Epithelial cell of proximal tubule (primary cell): ENCODE results near the gene FLYWCH2. TPM values are rescaled to one million over a fixed set of nuclear protein-coding genes. Genes with fewer than 3 reads are reported as not detected.

ENCODE experiments used
- DNase-seq: peaks from one replicate; pipeline ENCODE4 v3.0.0-alpha.2; 2011; ENCODE audit warnings: low read depth
- H3K4me3 ChIP-seq: 2 replicates; pipeline ENCODE4 v1.5.1; 2011; ENCODE audit warnings: low read depth, mild to moderate bottlenecking, low read length
- total RNA-seq: library from RNA; depleted of rRNA; stranded (reverse); fragments of >200 nt; gene quantifications from 2 replicates; pipeline ENCODE4 v1.2.3, GENCODE V29; 2015
- TF ChIP-seq, protein P1 (sequence below): conservative IDR thresholded peaks from 2 replicates; pipeline ENCODE4 v1.5.1; 2012; ENCODE audit warnings: low read depth, mild to moderate bottlenecking, low read length

Gene FLYWCH2
- total RNA-seq, 1 donor from 2014 or later = 49.6 TPM

DNA sequence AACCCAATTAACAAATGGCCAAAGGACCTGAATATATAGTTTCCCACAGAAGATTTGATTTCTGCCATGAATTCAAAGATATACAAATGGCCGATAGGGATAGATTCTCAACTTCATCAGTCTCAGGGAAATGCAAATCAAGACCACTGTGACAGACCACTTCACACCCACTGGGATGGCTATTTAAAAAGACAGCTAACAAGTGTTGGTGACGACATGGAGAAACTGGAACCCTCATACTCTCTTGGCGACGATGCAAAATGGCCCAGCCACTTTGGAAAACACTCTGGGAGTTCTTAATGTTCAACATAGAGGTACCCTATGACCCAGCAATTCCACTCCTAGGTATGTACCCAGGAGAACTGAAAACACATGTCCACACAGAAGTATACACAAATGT is 63.6 kb downstream of the FLYWCH2 start:
- TF ChIP-seq, protein P1, sequence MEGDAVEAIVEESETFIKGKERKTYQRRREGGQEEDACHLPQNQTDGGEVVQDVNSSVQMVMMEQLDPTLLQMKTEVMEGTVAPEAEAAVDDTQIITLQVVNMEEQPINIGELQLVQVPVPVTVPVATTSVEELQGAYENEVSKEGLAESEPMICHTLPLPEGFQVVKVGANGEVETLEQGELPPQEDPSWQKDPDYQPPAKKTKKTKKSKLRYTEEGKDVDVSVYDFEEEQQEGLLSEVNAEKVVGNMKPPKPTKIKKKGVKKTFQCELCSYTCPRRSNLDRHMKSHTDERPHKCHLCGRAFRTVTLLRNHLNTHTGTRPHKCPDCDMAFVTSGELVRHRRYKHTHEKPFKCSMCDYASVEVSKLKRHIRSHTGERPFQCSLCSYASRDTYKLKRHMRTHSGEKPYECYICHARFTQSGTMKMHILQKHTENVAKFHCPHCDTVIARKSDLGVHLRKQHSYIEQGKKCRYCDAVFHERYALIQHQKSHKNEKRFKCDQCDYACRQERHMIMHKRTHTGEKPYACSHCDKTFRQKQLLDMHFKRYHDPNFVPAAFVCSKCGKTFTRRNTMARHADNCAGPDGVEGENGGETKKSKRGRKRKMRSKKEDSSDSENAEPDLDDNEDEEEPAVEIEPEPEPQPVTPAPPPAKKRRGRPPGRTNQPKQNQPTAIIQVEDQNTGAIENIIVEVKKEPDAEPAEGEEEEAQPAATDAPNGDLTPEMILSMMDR = no peak
- no peak overlapping the region for H3K4me3 ChIP-seq
- no peak for DNase-seq

Other genes starting within 250 kb of the FLYWCH2 start
- 45.1 and 51.4 TPM in 2 replicates for gene KCTD5, start 200.7 kb upstream of the FLYWCH2 start, total RNA-seq
- 0.29 and 0.92 TPM in 2 replicates for gene PRSS27, start 163.0 kb upstream of the FLYWCH2 start, total RNA-seq
- 82.6 and 91.6 TPM in 2 replicates for gene SRRM2, start 130.6 kb upstream of the FLYWCH2 start, total RNA-seq
- 276 and 311 TPM in 2 replicates for gene ELOB, start 105.9 kb upstream of the FLYWCH2 start, total RNA-seq
- not detected in 2 replicates for gene PRSS33, start 95.7 kb upstream of the FLYWCH2 start, total RNA-seq
- gene PRSS41, start 84.7 kb upstream of the FLYWCH2 start, total RNA-seq = not detected in 2 replicates
- gene PRSS21, start 66.0 kb upstream of the FLYWCH2 start, total RNA-seq = 0.87 and 4.6 TPM in 2 replicates
- 0.06 and 2.1 TPM in 2 replicates for gene ZG16B, start 52.9 kb upstream of the FLYWCH2 start, total RNA-seq
- 9.5 and 11.1 TPM in 2 replicates for gene PRSS22, start 25.0 kb upstream of the FLYWCH2 start, total RNA-seq
- gene FLYWCH1, start 28.7 kb downstream of the FLYWCH2 start, total RNA-seq = 28.0 and 47.1 TPM in 2 replicates
- 0.72 and 4.2 TPM in 2 replicates for gene KREMEN2, start 81.1 kb downstream of the FLYWCH2 start, total RNA-seq
- 33.4 and 36.0 TPM in 2 replicates for gene PAQR4, start 86.1 kb downstream of the FLYWCH2 start, total RNA-seq
- gene PKMYT1, start 97.2 kb downstream of the FLYWCH2 start, total RNA-seq = 107 and 120 TPM in 2 replicates
- 0.29 and 3.5 TPM in 2 replicates for gene CLDN9, start 129.7 kb downstream of the FLYWCH2 start, total RNA-seq
- gene CLDN6, start 135.0 kb downstream of the FLYWCH2 start, total RNA-seq = 255 and 813 TPM in 2 replicates
- gene TNFRSF12A, start 137.2 kb downstream of the FLYWCH2 start, total RNA-seq = 451 and 701 TPM in 2 replicates
- gene HCFC1R1, start 140.7 kb downstream of the FLYWCH2 start, total RNA-seq = 14.3 and 39.0 TPM in 2 replicates
- 19.0 and 24.2 TPM in 2 replicates for gene THOC6, start 140.8 kb downstream of the FLYWCH2 start, total RNA-seq
- 2.5 and 4.6 TPM in 2 replicates for gene BICDL2, start 153.7 kb downstream of the FLYWCH2 start, total RNA-seq
- gene MMP25, start 163.3 kb downstream of the FLYWCH2 start, total RNA-seq = under 0.01 and 0.52 TPM in 2 replicates
- gene IL32, start 182.4 kb downstream of the FLYWCH2 start, total RNA-seq = 461 and 747 TPM in 2 replicates
- not detected in 2 replicates for gene ZSCAN10, start 216.1 kb downstream of the FLYWCH2 start, total RNA-seq
- 15.8 and 22.1 TPM in 2 replicates for gene ZNF205, start 229.4 kb downstream of the FLYWCH2 start, total RNA-seq